Eye (tissue), 1 donor: ENCODE measurements around the gene ROM1.
"Not testable (repeated sequence)": the region's sequence is repeated elsewhere in the genome, so short reads cannot be mapped to it uniquely, and the experiment has no call there.

Source experiments
- DNase-seq: peaks from one replicate; pipeline ENCODE4 v3.0.0-alpha.2; 2015

ROM1 gene, protein sequence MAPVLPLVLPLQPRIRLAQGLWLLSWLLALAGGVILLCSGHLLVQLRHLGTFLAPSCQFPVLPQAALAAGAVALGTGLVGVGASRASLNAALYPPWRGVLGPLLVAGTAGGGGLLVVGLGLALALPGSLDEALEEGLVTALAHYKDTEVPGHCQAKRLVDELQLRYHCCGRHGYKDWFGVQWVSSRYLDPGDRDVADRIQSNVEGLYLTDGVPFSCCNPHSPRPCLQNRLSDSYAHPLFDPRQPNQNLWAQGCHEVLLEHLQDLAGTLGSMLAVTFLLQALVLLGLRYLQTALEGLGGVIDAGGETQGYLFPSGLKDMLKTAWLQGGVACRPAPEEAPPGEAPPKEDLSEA

GRCh38 chr11:62612366-62613290, at the start of gene ROM1, which contains the start of gene EML3:
Gene ROM1 (plus strand): TSS chr11:62613257. CDS start chr11:62613282, 25 bp downstream.
Gene EML3 (minus strand): TSS chr11:62612775. CDS start chr11:62612457, 318 bp downstream.
- peak; percentile 92 for DNase-seq

- no peak for DNase-seq
These were observed 47.8 kb upstream of the ROM1 start for GRCh38 chr11:62565100-62565802.

DNA sequence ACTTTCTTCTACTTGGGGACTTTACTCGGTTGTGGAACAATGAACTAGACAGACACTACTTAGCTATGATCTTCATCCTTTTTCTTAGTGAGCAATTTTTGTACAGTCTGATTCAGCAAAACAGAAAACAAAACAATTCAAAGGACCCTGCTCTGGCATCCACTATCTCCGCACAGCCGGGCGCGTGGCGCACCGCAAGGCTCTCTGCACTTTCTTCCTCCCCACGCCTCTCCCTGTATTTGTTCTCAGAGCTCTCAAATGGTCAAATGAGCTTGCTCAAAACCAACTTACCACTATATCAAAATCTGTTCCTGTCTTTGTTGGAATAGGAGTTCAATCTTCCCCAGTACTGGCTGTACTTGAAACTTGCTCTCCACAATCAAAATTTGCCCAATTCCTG, 46.8 kb upstream of the ROM1 start:
- DNase-seq, result no peak

GRCh38 chr11:62567018-62567633, 45.9 kb upstream of the ROM1 start:
- no peak for DNase-seq

DNA sequence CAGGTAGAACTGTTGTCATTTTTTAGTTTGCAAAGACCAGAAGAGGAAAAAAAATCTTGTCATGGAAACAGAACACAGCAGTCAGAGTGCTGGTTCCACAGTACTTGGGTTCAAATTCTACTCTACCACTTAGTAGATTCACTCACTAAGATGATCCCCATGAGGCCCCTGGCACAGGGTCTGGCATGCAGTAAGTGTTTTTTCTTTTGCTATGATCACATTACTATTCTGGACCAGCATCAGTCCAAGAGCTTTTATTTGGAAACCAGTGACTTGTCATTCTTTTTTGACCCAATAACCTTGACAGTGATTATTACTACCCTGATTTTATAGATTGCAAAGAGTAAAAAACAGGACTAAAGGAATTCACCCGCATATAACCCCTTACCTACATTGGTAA, 43.4 kb upstream of the ROM1 start:
- no peak for DNase-seq

DNA sequence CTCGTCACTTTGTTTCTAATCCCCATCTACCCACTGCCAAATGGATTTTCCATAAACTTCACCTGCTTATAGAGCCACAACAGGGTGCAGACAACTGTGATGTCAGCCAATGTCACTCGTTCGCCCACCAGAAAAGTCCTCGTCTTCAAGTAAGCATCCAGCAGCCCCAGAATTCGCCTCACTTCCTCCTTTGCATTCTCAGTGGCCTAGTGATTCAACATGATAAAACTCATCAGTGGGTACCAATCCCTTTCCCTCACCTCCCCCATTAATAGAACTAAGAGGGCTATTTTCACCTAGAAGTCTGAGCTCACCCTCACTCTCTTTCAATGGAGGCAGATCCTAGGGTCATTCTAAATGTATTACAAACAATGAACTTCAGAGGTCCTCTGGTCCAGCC, 42.2 kb upstream of the ROM1 start:
- not testable (repeated sequence) for DNase-seq

DNA sequence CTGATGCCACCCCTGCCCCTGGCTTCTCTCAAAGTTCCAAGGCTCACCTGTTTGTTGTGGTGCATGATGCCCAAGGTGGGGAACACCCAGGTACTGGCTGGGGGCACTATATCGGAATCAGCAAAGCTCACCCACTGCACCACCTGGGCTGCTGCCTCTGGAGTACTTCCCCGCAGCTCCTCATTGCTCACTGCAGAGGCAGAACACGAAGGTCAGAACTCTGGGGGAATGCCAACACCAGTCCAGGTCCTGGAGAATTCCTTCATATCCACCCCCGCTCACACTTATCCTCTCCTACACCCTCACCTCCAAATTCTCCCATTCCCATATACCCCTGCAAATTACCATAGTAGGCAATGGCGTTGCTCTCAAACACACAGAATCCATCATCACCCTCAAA, 41.6 kb upstream of the ROM1 start:
- not testable (repeated sequence) for DNase-seq

- DNase-seq, result no peak
These were observed 40.6 kb upstream of the ROM1 start for GRCh38 chr11:62572431-62572830.

DNA sequence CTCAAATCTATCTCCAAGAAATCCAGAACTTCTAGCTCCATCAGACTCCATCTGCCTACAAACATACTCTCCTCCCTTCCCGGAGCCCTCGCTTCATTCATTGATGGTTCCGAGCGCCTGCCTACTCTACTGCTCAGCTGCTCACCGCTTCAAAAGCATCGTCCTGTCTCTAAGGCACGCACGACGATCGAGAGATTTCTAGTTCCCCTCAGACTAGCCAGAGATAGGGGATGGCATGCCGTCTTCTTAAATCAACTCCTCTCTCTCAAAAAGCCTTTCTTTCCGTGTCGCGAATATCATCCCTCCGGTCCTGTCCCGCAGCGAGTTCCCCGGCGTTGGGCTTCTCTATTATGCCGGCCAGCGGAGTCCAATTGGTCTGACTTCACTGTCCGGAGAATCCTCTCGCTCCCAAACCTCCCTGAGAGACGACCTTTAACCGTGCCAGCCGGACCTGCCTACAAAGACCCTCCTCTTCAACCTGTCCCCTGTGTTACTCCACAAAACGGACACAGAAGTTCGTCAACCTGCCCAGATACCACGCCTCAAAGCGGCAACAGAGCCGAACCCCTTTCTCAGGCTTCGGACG, 40.0 kb upstream of the ROM1 start:
- no peak for DNase-seq

- peak; percentile 100 for DNase-seq
These were observed 39.3 kb upstream of the ROM1 start, which contains the start of gene EEF1G for GRCh38 chr11:62573592-62574362. Gene EEF1G (minus strand): TSS chr11:62573891. CDS start chr11:62573842, 49 bp downstream.

GRCh38 chr11:62574363-62575071, 38.5 kb upstream of the ROM1 start:
- peak; percentile 71 for DNase-seq

- no peak for DNase-seq
These were observed 37.9 kb upstream of the ROM1 start for GRCh38 chr11:62575156-62575555.

GRCh38 chr11:62575837-62576236, 37.2 kb upstream of the ROM1 start:
- no peak for DNase-seq

DNA sequence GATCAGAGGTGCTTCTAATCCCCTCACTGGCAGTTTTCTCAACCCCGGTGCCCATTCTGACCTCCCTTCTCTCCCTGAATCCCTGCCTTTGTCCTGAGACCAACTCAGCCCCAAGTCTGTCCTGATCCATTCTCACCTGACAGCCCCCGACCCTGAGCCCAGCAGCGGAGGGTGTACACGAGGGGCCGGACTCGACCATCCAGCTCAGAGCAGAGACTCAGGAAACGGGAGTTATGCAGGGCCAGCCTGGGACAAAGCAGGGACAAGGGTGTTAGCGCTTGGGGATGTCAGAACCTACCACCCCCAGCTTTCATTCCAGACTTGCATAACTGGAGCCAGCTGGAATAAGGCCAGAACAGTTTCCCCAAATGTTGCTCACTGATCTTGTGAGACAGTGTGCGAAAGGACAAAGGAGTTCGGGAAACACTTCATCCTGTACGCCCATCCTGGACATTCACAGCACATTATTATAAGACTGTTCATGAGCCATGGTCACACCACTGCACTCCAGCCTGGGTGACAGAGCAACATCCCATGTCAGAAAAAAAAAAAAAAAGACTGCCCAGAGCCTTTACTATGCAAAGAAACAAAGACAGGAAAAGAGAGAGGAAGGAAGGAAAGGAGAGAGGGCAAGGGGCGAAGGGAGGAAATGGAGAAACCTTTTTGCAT, 35.9 kb upstream of the ROM1 start:
- no peak for DNase-seq

DNA sequence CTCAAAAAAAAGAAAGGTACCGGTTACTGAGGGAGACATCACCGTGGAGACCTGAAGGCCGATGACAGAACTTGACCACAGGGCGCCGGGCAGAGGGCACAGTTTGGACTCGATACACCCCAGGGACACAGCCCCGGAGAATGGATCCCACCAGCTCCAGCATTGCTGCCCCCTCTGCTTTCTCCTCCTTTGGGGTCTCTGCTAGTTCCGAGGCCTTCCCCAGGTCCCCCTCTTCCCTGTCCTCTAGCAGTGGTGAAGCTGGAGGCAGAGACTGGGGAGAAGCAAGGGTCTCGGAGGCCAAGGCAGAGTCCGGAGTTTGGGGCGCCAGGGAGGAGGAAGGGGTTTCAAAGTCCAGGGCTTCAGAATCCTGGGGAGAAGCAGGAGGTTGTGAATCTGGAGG, 34.5 kb upstream of the ROM1 start:
- DNase-seq, result no peak

- no peak for DNase-seq
These were observed 33.8 kb upstream of the ROM1 start for GRCh38 chr11:62579252-62579651.

DNA sequence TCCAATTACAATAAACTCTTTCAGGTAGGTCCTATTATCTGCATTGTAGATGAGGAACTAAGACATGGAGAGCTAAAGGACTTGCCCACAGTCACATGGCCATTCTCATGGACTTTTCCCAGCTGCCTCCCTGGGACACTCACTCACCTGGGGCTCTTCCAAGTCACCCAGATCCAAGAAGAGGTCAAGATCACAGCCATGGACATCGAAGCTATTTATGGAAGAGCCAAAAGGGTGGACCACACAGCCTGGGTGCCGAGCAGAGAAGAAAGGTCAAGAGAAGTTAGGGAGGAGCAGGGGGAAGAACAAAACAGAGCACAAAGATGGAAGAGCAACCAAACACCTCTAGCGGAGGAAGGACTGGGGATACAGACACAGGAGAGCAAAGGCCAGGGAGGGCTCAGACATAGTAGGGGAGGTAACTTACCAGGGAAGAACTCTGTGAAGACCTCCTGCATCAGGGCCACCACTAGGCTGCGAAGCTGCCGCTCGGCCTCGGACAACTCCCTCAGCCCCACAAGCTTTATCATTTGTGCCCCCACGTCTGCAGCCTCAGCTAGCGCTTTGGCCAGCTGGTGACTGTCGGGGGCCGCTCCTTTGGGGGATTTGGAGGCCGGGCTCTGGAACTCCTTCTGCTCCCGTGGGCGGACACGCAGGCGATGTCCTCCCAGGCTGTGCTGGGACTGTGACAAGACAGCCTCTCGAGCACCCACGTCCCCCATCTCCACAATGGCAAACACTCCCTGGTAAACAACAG, 31.9 kb upstream of the ROM1 start:
- DNase-seq, result no peak

GRCh38 chr11:62581735-62582134, 31.3 kb upstream of the ROM1 start:
- not testable (repeated sequence) for DNase-seq

DNA sequence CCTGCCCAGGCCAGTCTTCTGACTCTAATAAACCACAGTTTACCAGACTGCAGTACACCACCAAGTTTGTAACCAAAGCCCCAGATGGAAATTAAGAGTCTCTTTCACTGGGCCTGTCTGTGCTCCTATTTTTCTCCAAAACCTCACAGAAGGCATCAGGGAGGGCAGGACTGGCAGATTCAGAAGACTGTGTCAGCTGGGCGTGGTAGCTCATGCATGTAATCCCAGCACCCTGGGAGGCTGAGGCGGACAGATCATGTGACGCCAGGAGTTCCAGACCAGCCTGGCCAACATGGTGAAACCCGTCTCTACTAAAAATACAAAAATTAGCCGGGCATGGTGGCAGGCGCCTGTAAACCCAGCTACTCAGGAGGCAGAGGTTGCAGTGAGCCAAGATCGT, 27.7 kb upstream of the ROM1 start:
- not testable (repeated sequence) for DNase-seq
